Stomach (tissue), 4 donors: ENCODE results near the gene PTPRS.

Source experiments
- CTCF ChIP-seq, 7 experiments: fragments of 450-650 bp in 4 of 7; fragments of 200-600 bp in 3 of 7; sonication (generic) in 3 of 7; IDR thresholded peaks; one replicate each; pipeline ENCODE4 v1.5.1; 2016 to 2019; ENCODE audit warnings: antibody characterized with exemption in 7 of 7, control low read depth in 2 of 7, mild to moderate bottlenecking in 1 of 7
- POLR2A ChIP-seq, 4 donors: fragments of 450-650 bp; IDR thresholded peaks; one replicate each; pipeline ENCODE4 v1.6.1; 2016; ENCODE audit warnings: antibody characterized with exemption in 4 of 4, control low read depth in 2 of 4, mild to moderate bottlenecking in 1 of 4, moderate library complexity in 1 of 4
- POLR2AphosphoS5 ChIP-seq, 3 donors: sonication (generic); formaldehyde crosslinking; IDR thresholded peaks; one replicate each; pipeline ENCODE4 v1.6.1; 2016; ENCODE audit warnings: antibody characterized with exemption in 3 of 3

DNA sequence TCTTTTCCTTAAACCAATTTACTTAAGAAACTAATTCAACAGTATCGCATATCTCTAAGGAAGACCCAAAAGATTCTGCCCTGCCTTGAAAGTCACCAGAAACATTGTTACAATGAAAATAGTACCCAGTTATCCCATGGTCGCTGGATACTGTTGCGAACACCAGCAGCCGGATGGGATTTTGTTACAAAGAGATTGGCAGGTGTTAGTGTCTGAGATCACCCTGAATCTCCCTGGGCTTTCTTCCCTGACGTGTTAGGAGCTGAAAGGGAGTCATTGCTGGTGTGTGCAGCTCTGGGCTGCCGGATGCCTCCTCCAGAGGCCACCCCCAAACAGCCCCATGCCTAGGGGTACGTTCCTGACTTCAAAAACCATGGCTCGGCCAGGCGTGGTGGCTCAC lies 38.2 kb downstream of the PTPRS start:
- no peak for TF ChIP-seq POLR2AphosphoS5 (IDR thresholded peaks at IDR 0.05)
- no peak for TF ChIP-seq CTCF (IDR thresholded peaks at IDR 0.05)
- TF ChIP-seq POLR2A (IDR thresholded peaks at IDR 0.05) = no peak
